ENCODE measurements around the gene MAPK14.

GRCh38 chr6:36141961-36142360 lies 114.4 kb downstream of the MAPK14 start:
- TF ChIP-seq, protein P1, sequence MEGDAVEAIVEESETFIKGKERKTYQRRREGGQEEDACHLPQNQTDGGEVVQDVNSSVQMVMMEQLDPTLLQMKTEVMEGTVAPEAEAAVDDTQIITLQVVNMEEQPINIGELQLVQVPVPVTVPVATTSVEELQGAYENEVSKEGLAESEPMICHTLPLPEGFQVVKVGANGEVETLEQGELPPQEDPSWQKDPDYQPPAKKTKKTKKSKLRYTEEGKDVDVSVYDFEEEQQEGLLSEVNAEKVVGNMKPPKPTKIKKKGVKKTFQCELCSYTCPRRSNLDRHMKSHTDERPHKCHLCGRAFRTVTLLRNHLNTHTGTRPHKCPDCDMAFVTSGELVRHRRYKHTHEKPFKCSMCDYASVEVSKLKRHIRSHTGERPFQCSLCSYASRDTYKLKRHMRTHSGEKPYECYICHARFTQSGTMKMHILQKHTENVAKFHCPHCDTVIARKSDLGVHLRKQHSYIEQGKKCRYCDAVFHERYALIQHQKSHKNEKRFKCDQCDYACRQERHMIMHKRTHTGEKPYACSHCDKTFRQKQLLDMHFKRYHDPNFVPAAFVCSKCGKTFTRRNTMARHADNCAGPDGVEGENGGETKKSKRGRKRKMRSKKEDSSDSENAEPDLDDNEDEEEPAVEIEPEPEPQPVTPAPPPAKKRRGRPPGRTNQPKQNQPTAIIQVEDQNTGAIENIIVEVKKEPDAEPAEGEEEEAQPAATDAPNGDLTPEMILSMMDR (conservative IDR thresholded peaks at IDR 0.05 in 1 of 2, IDR thresholded peaks at IDR 0.05 in 1 of 2; ENCODE audit: low read depth in 1 of 2, low read length in 2 of 2): no peak
- no peak for TF ChIP-seq EZH2 (IDR thresholded peaks at IDR 0.05; ENCODE audit: low read length, missing control alignments)

Data from fibroblast of lung (primary cell).